IPS-NIHi7 (cell line): Measurements from ENCODE around the gene LIMK1.

ENCODE experiments used
- DNase-seq: peaks from one replicate; pipeline ENCODE4 v3.0.0; 2012; ENCODE audit warnings: mixed read lengths; ENCODE audit errors: extremely low spot score

Gene LIMK1

DNA sequence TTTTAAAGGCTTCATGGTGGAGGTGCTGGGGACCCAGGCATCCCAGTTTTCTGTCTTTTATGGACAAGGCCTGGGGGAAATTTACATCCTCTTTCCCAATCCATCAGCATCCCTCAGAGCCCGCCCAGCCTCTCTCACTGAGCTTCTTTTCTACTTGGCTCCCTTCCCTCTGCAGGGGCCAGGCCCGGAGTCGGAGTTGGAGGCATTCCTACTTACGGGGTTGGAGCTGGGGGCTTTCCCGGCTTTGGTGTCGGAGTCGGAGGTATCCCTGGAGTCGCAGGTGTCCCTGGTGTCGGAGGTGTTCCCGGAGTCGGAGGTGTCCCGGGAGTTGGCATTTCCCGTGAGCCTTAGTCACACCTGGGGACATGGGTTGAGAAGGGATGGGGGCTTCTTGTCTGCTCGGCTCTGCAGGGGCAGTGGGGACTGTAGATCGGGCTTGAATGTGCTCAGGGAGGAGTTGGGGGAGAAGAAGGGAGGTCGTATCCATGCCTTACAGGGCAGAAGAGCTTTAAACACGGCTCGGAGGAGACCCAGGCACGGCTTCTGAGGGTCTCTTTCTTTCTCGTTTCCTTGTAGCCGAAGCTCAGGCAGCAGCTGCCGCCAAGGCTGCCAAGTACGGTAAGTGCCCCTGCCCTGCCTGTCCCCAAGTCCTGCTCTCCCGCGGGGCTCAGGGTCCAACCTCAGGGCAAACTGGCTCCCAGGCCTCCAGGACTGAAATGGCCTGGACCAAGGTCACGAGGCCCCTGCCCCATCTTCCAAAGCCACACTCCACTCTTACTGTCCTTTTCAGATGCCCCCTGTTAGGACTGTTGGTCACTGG lies 27.3 kb upstream of the LIMK1 start:
- no peak for DNase-seq

DNA sequence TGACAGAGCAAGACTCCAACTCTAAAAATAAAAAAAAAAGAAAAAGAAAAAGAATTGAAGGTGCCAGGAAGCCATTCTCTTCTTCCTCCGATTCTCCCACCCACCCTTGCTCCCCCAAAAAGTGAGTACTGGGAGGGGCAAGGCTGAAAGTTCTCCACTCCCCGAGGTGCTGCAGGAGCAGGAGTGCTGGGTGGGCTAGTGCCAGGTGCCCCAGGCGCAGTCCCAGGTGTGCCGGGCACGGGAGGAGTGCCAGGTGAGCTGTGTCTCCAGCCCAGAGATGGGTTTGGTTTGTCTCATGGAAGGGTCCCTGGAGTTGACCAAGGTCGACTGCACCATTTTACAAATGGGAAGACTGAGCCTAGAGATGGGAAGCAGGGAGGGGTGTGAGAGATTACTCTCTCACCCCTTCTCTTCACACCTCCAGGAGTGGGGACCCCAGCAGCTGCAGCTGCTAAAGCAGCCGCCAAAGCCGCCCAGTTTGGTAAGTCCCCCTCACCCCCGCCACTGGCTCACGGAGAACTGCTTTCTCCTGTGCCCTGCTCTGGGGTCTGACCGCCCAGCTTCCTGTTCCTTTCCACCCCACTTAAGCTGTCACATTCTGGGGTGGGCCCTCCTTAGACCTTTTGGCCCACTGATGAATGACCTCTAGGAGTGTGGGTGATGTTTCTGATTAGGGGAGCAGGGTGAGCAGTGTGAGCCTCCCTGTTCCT lies 26.2 kb upstream of the LIMK1 start:
- DNase-seq: peak; percentile 7

DNA sequence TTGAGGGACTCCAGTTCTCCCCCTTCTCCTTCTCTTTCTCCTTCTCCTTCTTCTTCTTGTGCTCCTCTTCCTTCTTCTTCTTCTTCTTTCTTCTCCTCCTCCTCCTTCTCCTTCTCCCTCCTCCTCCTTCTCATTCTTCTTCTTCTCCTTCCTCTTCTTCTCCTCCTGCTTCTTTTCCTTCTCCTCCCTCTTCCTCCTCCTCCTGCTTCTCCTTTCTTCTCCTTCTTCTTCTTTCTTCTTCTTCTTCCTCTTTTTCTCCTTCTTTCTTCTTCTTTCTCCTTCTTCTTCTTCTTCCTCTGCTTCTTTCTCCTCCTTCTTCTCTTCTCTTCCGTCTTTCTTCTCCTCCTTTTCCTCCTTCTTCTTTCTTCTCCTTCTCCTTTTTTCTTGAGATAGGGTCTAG lies 25.6 kb upstream of the LIMK1 start:
- no peak for DNase-seq

DNA sequence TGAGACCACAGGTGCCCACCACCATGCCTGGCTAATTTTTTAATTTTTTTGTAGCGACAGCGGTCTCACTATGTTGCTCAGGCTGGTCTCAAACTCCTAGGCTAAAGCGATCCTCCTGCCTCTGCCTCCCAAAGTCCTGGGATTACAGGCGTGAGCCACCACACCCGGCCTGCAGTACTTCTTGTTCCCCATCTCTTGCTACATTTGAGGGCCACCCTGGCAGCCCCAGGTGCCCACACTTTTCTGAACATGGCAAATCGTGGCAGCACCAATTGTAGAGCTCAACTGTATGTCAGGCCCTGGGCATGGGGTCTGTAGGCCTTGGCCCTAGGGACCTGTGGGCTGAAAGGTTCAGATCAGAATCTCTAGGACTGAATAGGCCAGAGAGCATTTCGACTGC lies 25.1 kb upstream of the LIMK1 start:
- no peak for DNase-seq

DNA sequence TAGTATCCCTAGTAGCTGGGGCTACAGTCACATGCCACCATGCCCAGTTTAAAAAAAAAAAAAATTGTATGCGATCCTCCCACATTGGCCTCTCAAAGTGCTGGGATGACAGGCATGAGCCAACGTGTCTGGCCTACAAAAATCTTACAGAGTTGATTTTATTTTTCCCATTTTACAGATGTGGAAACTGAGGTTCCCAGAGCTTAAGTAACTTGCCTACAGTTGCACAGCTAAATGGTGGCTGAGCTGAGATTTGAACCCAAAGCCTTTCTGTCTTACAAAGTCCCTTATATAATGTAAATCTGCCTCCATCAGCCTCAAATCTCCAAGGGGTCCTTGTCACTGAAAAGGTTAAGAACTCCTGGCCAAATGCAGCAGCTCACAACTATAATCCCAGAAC lies 24.6 kb upstream of the LIMK1 start:
- DNase-seq: no peak

DNA sequence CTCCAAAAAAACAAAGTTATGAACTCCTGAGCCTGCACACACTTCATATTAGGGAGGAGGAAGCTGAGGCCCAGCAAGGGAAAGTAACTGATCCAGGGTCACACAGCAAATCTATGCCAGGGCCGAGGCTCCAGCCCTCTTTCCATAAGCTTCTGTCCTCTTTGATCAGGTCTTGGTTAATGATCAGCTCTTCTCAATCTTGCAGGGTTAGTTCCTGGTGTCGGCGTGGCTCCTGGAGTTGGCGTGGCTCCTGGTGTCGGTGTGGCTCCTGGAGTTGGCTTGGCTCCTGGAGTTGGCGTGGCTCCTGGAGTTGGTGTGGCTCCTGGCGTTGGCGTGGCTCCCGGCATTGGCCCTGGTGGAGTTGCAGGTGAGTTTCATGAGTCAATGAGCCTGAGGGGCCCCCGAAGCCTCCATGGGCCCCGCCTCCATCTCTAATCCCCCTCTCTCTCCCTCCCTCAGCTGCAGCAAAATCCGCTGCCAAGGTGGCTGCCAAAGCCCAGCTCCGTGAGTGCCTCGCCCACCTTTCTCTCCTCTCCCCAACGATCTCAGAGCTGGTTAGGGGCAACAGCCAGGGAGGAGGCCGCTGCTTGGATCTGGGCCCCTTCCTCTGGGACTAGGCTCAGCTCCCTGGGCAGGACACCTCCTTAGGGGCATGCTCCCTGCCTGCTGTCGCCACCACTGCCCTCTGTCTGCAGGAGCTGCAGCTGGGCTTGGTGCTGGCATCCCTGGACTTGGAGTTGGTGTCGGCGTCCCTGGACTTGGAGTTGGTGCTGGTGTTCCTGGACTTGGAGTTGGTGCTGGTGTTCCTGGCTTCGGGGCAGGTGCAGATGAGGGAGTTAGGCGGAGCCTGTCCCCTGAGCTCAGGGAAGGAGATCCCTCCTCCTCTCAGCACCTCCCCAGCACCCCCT lies 23.7 kb upstream of the LIMK1 start:
- peak; percentile 11 for DNase-seq

DNA sequence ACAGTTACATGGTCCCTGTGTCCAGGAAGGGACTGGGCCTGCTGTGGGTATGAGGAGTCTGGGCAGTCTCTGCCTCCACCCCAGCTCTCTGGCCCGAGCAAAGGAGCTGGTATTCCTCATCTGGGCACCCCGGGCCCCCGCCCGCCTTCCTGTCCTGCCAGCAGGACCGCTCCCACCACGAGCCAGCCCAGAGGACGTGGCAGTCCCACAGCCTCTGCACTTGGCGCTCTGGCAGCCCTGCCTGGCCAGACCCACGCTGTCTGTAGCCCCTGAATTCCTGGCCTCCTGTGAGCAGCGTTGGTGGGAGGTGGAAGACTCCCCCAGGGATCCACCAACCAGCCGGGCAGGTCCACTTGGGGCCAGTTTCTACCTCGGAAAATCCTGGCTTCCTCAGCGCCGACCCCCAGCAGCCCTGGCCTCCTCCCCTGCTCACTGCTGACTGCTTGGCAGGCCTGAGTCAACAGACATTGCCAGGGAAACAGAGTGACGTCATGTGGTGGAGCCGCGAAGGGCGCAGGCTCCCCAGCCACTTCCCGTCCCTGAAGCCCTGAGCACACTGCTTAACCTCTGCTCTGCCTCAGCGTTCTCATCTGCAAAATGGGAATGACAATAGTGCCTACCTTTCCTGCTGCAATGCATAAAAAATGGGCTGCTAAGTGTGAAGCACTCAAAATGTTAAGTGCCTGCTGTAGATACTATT lies 21.6 kb upstream of the LIMK1 start:
- DNase-seq: no peak

DNA sequence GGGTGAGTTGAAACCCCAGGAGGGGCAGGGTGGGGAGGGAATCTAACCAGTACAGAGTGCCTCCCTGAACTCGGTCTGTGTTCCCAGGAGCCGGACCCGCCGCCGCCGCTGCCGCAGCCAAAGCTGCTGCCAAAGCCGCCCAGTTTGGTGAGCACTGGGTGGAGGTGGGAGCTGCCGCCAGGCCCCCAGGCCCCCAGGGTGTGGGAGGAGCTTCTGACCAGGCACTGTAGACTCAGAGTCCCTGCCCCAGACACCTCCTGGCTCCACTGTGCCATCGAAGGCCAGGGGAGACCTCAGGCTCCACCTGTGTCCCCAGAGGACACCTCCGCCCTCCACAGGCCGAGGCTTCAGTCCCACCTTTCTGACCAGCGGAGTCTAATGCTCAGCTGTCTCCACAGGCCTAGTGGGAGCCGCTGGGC lies 20.4 kb upstream of the LIMK1 start:
- DNase-seq: peak; percentile 9

DNA sequence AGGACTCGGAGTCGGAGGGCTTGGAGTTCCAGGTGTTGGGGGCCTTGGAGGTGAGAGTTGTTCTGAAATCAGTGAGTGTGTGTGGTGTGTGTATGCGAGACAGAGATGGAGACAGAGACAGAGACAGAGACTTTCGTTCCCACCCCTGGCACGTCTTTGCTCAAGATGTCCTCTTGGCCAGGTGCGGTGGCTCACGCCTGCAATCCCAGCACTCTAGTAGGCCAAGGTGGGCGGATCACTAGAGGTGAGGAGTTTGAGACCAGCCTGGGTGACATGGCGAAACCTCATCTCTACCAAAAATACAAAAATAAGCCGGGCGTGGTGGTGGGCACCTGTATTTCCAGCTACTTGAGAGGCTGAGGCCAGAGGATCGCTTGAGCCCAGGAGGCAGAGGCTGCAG lies 20.0 kb upstream of the LIMK1 start:
- DNase-seq: no peak

DNA sequence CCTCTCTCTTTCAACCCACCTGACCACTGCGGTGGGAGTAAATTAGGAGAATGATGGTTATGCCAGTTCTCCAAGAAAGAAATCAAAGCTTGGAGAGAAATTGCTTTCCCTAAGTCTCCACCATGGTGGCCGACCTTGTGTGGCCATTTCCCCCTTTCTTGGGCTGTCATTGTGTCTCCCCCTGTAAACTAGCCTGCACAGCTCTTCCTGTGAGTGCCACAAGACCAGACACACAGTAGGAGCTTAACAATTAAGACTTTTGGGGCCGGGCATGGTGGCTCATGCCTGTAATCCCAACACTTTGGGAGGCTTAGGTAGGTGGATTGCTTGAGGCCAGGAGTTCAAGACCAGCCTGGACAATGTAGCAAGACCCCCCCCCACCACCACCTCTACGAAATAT lies 18.9 kb upstream of the LIMK1 start:
- no peak for DNase-seq

DNA sequence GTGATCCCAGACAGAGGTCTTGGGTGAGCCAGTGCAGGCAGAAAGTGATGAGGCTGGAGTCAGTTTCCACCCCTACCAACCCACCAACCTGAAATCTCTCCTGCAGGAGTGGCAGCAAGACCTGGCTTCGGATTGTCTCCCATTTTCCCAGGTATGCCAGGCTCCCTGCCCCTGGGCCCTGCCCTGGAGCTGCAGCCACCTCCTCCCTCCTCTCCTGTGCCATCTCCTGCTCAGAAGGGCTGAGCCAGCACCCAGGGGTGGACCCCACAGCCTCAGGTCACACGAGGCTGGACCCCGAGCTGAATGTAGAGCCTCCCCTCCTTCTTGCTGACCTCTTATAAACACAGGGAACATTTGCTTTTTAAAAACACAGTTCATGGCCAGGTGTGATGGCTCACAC lies 17.0 kb upstream of the LIMK1 start:
- no peak for DNase-seq

DNA sequence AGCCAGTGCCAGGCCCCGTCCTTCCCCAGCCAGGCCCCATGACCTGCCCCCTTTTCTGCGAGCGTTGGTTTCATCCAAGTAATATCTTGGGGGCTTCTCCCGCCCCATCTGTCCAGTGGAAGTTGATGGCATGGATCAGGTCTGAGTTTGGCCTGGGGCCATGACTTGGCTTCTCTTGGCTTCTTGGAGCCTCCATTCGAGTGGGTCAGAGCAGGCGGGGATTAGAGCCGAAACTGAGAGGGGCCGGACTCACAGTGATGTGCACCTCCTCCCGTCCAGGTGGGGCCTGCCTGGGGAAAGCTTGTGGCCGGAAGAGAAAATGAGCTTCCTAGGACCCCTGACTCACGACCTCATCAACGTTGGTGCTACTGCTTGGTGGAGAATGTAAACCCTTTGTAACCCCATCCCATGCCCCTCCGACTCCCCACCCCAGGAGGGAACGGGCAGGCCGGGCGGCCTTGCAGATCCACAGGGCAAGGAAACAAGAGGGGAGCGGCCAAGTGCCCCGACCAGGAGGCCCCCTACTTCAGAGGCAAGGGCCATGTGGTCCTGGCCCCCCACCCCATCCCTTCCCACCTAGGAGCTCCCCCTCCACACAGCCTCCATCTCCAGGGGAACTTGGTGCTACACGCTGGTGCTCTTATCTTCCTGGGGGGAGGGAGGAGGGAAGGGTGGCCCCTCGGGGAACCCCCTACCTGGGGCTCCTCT lies 15.1 kb upstream of the LIMK1 start:
- DNase-seq: no peak

DNA sequence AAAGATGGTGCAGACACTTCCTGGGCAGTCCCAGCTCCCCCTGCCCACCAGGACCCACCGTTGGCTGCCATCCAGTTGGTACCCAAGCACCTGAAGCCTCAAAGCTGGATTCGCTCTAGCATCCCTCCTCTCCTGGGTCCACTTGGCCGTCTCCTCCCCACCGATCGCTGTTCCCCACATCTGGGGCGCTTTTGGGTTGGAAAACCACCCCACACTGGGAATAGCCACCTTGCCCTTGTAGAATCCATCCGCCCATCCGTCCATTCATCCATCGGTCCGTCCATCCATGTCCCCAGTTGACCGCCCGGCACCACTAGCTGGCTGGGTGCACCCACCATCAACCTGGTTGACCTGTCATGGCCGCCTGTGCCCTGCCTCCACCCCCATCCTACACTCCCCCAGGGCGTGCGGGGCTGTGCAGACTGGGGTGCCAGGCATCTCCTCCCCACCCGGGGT lies 14.5 kb upstream of the LIMK1 start:
- DNase-seq: no peak

DNA sequence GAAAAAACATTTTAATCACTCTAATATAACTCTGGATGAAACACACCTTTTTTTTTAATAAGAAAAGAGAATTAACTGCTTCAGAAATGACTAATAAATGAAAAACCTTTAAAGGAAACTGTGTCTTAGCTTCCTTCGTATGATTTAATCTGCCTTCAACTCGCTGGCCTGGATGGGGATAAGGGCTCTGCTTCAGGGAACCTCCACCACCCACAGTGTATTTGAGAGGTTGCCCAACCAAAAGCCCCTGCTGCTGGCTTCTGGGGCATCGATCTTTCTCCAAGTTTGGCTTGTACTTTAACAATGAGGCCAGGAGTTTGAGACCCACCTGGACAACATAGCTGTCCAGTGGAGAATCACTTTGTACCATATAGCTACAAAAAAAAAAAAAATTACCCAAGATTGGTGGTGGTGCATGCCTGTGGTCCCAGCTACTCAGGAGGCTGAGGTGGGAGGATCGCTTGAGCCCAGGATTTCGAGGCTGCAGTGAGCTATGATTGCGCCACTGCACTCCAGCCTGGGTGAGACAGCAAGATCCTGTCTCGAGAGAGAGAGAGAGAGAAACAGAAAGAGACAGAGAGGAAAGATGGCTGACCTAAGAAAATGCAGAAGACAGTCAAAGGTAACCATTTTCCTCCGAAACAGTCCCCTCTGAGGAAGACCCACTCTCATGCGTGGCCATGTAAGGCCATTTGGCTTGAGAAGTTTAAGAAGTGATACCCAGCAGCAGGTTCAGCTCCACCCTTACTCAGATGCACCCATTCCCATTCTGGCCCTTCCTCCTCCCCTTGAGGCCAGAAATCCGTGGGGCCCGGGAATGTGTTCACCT lies 13.6 kb upstream of the LIMK1 start:
- DNase-seq: no peak

DNA sequence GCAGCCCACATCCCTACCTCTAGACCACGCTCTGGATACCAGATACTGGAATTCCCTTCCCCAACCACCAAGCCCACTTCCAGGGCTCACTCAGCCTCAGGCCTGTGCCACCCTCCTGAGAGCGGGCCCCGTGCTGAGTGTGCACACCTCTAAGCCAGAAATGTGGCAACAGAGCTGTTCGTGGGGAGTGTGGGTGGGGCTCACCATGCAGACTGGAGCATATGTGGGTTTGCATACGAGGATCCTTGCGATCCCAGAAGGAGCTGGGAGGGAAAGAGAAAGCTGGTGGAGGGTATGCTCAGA lies 13.0 kb upstream of the LIMK1 start:
- DNase-seq: no peak

DNA sequence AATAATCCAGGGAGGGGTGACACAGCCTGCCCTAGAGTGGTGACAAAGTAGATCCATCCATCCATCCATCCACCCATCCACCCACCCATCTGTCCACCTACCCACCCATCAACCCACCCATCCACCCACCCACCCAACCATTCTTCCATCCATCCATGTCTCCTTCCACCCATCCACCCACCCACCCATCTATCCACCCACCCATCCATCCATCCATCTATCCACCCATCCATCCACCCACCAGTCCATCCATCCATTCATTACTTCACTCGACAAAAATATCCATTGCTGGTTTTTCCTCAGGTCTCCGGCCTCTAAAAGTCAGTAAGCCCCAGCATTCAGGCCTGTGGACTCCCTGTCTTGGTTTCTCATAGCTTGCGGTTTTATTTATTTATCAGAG lies 12.5 kb upstream of the LIMK1 start:
- no peak for DNase-seq

DNA sequence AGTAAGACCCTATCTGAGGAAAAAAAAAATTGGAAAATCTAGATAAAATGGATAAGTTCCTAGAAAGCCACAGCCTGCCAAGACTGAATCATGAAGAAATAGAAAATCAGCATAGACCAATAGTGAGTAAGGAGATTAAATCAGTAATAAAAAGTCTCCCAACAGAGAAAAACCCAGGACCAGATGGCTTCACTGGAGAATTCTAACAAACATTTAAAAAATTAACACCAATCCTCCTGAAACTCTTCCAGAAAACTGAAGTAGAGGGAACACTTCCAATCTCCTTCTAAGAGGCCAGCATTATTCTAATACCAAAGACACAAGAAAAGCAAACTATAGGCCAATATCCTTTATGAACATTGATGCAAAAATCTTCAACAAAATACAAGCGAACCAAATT lies 8.8 kb upstream of the LIMK1 start:
- no peak for DNase-seq

DNA sequence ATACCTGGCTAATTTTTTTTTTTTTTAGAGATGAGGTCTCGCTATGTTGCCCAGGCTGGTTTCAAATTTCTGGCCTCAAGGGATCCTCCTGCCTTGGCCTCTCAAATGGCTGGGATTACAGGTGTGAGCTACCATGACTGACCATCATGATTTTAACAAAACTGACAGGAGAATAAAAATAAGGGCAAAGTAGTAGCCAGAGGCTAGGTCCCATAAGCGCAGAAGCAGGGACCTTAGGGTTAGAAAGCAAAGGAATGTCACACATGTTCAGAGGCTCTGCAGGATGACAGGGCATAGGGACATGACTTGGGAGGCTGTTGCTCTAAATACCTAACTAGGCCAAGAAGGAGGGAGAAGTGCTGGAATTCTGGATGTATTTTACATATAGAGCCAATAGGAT lies 5.1 kb upstream of the LIMK1 start:
- DNase-seq: no peak

DNA sequence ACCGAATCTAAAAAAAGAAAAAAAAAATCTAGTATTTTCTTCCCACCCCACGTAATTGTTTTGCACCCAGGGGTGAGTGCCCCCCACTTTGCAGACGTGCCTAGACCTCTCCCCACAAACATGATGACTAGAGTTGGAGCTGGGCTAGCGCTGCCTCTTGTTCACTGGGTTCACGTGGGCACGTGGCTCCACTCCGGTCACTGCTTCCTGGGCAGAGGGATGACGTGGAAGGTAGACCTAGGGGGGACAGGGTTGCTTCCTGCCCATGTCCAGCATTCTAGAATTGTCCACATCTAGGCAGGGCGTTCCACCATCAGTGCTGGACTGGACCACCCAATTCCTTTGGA lies 861 bp upstream of the LIMK1 start:
- DNase-seq: no peak

DNA sequence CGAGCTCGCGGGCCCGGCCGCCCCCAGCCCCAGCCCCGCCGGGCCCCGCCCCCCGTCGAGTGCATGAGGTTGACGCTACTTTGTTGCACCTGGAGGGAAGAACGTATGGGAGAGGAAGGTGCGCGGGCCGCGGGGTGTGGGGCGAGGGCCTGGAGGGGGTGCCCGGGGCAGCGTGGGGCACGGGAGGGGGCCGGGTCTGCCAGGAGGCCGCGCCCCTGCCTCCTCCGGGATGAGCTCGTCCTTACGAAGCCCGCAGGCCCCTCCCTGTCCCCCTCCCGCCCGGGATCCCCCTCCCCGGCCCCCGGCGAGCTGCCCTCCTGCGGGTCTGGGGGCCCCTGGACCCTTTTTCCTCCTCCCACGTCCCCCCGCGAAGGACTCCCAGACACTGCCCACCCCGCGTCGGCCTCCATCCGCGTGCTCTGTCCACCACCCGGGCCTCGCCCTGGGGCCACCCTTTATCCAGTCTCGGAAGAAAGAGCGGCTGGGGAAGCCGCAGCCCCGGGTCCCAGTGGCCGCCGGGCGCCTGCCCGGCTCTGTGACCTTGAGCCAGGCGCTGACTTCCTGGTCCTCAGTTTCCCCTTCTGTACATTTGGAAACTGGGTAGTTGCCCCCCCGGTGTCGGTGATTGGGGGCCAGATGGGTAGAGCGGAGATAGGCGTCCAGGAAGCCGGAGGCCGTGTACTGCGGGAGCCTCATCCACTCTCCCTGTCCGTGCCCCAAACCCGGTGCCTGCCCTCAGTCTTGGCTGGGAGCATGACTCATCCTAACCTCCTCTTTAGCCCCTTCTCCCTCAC lies 521 bp downstream of the LIMK1 start:
- peak; percentile 69 for DNase-seq
